T-helper 1 cell treated with Interleukin-12 subunit alpha and Interleukin-12 subunit beta and Interleukin-4 antibody, amounts not matched to agents 30 μg/mL and 1 μg/mL, for 36 hours (primary cell): ENCODE data around the gene CRACR2B.

Experiments
- H3K27ac Mint-ChIP-seq: one replicate; pipeline ENCODE4 v1.8.0; 2021; ENCODE audit warnings: mild to moderate bottlenecking, mixed read lengths
- H3K27me3 Mint-ChIP-seq: one replicate; pipeline ENCODE4 v1.8.0; 2021; ENCODE audit warnings: low read depth, mixed read lengths
- H3K36me3 Mint-ChIP-seq: one replicate; pipeline ENCODE4 v1.8.0; 2021; ENCODE audit warnings: low read depth, mixed read lengths
- H3K4me1 Mint-ChIP-seq: one replicate; pipeline ENCODE4 v1.8.0; 2021; ENCODE audit warnings: low read depth, mixed read lengths
- H3K4me3 Mint-ChIP-seq: one replicate; pipeline ENCODE4 v1.8.0; 2021; ENCODE audit warnings: mild to moderate bottlenecking, moderate library complexity, mixed read lengths
- H3K9me3 Mint-ChIP-seq: one replicate; pipeline ENCODE4 v1.8.0; 2021; ENCODE audit warnings: mixed read lengths

The CRACR2B gene

DNA sequence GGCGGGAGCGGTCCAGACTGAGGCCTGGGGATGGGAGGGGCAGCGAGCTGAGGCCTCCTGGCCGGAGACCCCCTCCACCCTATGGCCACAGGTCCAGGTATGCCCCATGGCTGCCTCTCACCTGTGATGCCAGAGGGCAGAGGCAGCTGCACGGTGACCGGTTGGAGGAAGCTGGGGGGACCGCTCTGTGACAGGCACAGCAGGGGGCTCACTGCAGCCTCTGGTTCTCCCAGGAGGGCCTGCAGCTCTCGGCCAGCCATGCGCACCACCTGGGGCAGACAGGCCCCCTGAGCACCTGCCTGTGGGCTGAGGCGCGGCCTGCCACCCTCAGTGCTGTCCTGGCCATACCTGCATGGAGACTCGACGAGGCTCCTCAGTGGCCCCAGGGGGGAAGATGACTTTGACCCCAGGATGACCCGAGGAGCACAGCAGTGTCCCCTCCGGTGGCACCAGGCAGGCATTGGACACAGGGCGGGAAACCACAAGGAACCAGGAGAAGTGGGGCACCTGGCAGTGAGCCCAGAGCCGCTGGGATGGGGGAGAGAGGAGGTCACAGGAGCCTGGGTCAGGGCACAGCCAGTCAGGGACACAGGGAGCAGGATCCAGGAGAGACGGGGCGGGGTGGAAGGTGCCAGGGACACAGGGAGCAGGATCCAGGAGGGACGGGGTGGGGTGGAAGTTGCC is 26.5 kb upstream of the CRACR2B start:
- Mint-ChIP-seq H3K27me3 (no peaks in the 10 kb centered on the region), H3K36me3 (no peaks in the 10 kb centered on the region), H3K9me3 (no peaks in the 10 kb centered on the region), H3K4me1 (peaks cover 11% of the 10 kb centered on the region), H3K27ac (no peak overlapping the region), H3K4me3 (peak overlapping the region; percentile 37)

DNA sequence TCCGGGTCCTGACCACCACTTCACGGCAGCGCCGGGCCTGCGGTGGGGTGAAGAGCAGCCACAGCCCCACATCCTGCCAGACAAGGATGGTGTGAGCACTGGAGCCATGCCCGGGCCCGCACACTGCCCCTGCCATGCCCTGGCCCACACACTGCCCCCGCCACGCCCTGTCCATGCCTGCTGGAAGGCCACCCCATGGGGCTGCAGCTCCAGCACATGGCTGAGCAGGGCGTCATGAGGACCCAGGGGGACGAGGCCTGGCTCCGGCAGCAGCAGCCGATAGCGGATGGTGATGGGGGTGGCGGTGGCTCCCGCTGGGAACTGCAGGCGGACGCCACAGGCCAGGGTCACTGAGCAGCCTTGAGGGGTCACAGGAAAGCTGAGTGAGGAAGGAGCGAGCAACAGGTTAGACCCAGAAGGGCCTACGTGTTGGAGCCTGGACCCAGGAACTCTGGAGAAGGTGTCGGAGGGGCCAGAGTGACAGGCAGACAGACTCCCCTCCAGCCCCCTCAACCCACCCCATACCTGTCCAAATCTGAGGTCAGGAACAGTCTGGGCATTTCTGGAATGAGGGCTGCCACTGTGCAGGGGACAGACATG is 25.6 kb upstream of the CRACR2B start:
- Mint-ChIP-seq H3K27me3 (no peaks in the 10 kb centered on the region), H3K4me3 (no peak overlapping the region), H3K27ac (no peak overlapping the region), H3K9me3 (no peaks in the 10 kb centered on the region), H3K36me3 (no peaks in the 10 kb centered on the region), H3K4me1 (peaks cover 6% of the 10 kb centered on the region)

DNA sequence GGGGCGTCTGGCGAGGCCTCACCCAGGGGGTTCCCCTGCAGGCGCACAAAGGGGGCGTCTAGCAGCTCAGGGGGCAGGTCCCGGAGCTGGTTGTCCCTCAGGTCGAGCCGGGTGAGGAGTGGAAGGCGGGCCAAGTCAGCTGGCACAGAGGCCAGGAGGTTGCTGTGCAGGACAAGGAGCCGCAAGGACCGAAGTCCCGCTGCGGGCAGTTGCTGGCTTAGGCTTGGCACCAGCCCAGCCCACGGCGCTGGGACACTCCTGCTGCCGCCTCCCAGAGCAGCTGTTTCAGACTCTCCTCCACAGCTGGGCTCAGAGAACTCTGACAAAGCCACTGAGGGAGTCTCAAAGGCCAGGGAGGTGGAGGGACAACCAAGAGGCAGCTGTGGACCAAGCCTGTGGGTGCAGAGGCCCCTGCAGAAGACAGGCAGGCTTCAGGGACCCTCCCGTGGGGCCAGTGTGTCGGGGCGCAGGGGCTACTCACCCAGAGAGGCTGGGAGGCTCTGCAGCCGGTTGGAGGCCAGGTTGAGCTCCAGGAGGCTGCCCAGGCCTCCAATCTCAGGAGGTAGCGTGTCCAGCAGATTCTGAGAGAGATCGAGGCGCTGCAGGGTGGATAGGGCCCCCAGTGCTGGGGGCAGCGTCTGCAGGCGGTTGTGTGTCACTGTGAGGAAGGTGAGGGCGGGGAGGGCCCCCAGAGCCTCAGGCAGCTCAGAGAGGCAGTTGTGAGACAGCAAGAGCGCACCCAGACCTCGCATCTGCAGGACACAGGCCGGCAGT is 24.8 kb upstream of the CRACR2B start:
- Mint-ChIP-seq H3K36me3 (peaks cover 2% of the 10 kb centered on the region), H3K27ac (no peak overlapping the region), H3K27me3 (no peaks in the 10 kb centered on the region), H3K4me1 (peaks cover 9% of the 10 kb centered on the region), H3K9me3 (no peaks in the 10 kb centered on the region), H3K4me3 (no peak overlapping the region)

DNA sequence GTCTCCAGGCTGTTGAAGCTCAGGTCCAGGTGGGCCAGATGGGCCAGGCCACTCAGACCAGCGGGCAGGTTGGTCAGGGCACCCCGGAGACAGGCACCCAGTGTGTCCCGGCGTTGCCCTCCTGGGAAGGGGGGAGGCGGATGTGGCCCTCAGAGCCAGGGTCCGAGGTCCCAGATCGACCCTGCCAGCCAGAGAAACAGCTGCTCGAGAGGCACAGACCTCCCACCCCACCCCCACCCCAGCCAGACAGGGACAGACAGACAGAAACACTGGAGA is 24.3 kb upstream of the CRACR2B start:
- H3K36me3 Mint-ChIP-seq: peaks cover 3% of the 10 kb centered on the region
- H3K4me1 Mint-ChIP-seq: peaks cover 11% of the 10 kb centered on the region
- no peak overlapping the region for H3K4me3 Mint-ChIP-seq
- no peaks in the 10 kb centered on the region for H3K9me3 Mint-ChIP-seq
- no peaks in the 10 kb centered on the region for H3K27me3 Mint-ChIP-seq
- no peak overlapping the region for H3K27ac Mint-ChIP-seq

DNA sequence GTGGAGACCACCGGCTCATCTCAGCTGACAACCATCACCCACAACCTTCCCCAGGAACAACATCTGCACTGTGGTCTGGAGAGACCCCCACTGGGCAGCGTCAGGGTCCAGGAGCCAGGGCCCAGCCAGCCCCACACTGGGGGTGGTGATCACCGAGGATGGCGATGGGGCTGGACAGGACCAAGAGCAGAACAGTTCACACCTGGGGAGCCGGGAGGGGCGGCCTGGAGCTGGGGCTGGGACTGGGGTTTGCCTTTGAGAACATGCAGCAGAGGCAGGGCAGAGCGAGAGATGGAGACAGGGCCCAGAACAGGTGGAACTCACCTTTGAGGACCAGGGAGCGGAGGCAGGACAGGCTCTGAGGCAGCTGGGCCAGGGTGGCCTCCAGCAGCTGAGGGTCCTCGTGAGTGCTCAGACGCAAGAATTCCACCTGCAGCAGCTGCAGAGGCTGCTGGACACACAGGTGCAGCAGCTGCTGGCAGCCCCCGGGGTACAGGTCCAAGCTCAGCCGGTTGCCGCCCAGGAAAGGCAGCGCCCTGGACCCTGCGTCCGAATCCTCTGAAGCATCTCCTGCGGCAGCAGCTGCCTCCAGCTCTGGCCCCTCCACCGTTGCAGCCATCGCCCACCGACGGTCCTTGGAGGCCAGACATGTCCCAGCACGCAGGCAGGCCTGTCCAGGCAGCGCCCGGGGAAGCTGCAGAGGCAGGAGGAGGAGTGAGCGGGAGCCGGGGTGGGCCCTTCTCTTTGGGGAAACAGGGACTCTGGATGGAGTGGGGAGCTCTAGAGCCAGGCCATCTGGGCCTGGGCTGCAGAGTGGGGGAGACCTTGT is 23.7 kb upstream of the CRACR2B start:
- no peaks in the 10 kb centered on the region for H3K27me3 Mint-ChIP-seq
- no peaks in the 10 kb centered on the region for H3K9me3 Mint-ChIP-seq
- peaks cover 3% of the 10 kb centered on the region for H3K36me3 Mint-ChIP-seq
- peaks cover 16% of the 10 kb centered on the region for H3K4me1 Mint-ChIP-seq
- no peak overlapping the region for H3K27ac Mint-ChIP-seq
- peak overlapping the region; percentile 80 for H3K4me3 Mint-ChIP-seq

DNA sequence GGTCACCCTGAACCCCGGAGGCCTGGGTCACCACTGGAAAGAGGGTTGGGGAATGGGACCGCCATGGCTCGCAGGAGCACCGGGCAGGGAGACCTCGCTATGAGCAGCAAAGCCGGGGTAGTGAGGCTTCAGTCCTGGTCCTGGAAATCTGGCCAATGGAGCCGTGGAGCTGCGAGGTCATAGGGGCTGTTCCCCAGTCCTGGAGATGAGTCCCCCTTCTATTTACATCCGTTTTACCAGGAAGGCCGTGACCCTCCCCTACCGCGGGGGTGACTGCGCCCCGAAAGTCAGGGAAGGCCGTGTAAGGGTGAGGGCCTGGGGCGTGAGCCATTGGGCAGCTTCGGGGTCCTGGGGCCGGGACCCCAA is 23.1 kb upstream of the CRACR2B start:
- Mint-ChIP-seq H3K4me3 (peak overlapping the region; percentile 80), H3K4me1 (peaks cover 18% of the 10 kb centered on the region), H3K36me3 (peaks cover 3% of the 10 kb centered on the region), H3K9me3 (no peaks in the 10 kb centered on the region), H3K27ac (no peak overlapping the region), H3K27me3 (no peaks in the 10 kb centered on the region)

DNA sequence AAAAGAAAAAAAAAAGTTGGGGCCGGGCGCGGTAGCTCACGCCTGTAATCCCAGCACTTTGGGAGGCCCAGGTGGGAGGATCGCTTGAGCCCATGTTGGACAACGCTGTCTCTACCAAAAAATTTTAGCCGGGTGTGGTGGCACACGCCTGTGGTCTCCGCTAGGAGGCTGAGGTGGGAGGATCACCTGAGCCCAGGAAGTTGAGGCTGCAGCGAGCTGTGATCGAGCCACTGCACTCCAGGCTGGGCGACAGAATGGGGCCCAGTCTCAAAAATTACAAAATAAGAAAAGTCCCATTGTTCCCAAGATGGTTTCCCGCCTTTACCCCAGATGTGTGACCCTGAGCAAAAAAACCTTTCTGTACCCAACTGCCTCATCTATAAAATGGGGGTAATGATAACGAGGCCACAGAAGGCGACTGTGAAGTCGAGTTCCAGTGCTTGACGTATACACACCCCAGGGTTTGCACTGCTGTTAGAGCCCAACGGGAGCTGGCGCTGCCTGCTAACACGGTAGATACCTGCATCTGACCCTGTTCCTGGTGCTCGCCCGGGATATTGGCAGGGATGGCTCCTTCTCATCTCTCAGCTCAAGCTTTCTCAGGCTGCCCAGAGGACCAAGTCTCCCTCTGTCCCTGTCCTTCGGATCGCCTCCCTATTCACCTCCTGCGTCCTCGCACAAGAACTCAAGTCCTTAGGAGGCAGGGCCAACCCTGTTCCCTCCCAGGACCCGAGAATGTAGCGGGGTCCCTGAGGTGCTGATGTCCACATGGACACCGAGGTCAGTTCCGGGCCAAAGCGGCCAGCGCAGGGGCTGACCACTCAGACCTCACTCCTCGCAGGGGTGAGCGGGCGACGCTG is 19.1 kb upstream of the CRACR2B start:
- H3K4me3 Mint-ChIP-seq: peak overlapping the region; percentile 93
- H3K27ac Mint-ChIP-seq: peak overlapping the region; percentile 97
- H3K36me3 Mint-ChIP-seq: peaks cover 22% of the 10 kb centered on the region
- peaks cover 25% of the 10 kb centered on the region for H3K4me1 Mint-ChIP-seq
- no peaks in the 10 kb centered on the region for H3K9me3 Mint-ChIP-seq
- no peaks in the 10 kb centered on the region for H3K27me3 Mint-ChIP-seq

DNA sequence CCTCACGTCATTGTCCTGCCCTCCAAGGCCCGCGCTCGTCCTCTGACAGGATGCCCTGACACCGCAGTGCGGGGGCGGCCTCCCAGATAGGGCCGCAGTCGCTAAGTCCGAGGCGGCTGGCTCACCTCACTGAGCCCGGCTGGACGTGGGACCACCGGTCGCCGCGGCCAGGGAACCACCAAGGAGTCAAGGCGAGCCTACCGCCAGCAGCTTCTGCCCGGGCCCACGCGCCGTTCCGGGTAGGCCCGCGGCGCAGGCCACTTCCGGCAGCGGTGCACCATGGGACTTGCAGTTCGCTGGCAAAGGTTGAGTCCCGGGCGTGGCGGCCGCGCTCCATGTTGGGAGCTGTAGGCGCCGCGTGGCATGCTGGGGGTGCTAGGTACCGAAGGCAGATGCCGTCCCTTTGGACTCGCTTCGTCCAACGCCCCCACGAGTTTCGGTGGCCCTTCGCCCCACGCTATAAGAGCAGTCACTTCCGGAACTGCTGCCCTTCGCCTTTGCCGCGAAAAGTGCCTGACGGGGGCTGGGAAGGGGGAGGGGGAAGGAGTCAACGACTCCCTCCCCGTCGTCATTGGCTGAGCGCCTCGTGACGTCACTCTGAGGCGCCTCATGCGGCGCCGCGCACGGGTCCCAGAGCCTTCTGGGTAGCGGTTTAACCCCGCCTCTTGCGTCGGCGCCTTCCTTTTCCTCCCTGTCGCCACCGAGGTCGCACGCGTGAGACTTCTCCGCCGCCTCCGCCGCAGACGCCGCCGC is 18.3 kb upstream of the CRACR2B start, which contains the start of gene RPLP2:
Gene RPLP2, plus strand, starts transcription at position 681 of the 753 bp plus-strand sequence. CDS start 268 bp downstream, outside the sequence.
- no peaks in the 10 kb centered on the region for H3K27me3 Mint-ChIP-seq
- peaks cover 25% of the 10 kb centered on the region for H3K36me3 Mint-ChIP-seq
- peak within 1 kb of the TSS; percentile 93 for H3K4me3 Mint-ChIP-seq
- peaks cover 23% of the 10 kb centered on the region for H3K4me1 Mint-ChIP-seq
- H3K9me3 Mint-ChIP-seq: no peaks in the 10 kb centered on the region
- peak within 1 kb of the TSS; percentile 97 for H3K27ac Mint-ChIP-seq

DNA sequence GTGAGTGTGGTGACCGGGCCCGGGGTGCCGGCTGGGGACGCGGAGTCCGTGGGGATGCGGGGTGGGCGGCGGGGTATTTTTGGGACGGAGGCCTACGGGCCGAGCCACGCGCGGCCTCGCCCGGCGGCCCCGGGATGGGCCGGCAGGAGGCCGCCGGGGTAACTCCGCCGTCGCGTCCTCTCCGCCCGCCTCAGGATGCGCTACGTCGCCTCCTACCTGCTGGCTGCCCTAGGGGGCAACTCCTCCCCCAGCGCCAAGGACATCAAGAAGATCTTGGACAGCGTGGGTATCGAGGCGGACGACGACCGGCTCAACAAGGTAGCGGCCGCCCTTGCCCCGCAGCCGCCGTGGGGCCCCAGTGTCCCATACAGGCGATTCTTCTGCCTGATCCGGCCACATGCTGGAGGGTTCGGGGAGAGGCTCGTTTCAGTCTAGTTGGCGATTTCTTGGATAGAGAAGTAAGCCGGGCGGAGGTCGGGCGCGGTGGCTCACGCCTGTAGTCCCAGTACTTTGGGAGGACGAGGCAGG is 17.6 kb upstream of the CRACR2B start:
- Mint-ChIP-seq H3K9me3 (no peaks in the 10 kb centered on the region), H3K27me3 (no peaks in the 10 kb centered on the region), H3K36me3 (peaks cover 25% of the 10 kb centered on the region), H3K27ac (peak overlapping the region; percentile 97), H3K4me3 (peak overlapping the region; percentile 93), H3K4me1 (peaks cover 22% of the 10 kb centered on the region)

DNA sequence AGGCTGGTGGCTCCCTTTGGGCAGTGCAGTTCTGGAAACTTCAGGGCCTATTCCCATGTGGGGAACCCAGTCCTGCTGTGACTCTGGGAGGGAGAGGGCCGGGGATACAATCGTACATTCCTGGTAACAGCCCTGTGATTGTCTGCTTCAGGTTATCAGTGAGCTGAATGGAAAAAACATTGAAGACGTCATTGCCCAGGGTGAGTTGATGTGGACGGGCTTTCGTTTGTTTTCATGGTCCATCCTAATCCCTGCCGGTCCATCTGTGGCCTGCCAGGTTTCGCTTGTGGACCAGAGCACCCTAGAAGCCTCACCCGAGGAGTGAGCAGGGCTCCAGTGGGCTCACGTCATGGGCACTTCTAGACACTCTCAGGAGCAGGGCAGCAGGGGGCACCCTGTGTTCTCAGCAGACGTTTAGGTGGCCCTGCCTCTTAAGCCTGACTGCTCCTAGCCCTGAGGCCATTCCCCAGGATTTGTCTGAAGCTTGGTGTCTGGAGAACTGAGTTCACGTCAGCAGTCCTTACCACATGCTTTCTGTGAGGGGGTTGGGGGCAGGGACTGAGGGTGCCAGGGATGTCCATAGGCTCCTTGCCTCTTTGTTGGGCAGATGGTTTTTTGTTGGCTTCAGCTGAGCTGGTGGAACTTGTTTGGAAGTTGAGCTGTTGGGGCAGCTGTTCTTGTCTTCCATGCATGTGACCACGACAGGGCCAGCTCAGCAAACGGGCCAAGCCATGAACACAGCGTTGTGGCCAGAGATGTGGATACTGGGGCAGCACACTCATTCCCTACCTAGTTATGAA is 16.1 kb upstream of the CRACR2B start:
- H3K36me3 Mint-ChIP-seq: peaks cover 25% of the 10 kb centered on the region
- H3K27me3 Mint-ChIP-seq: no peaks in the 10 kb centered on the region

DNA sequence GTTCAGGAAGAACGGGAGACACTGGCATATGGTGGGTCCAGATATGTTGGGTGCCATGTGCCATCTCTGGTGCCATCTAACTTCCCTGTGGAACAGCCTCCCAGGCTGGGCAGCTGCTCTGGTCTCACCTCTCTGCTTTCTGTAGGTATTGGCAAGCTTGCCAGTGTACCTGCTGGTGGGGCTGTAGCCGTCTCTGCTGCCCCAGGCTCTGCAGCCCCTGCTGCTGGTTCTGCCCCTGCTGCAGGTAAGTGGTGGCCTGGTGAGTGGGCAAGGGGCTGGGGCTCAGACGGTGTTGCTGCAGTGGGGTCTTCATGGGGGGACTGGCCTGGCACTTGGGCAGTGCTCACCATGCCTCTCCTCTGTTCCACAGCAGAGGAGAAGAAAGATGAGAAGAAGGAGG is 15.3 kb upstream of the CRACR2B start:
- H3K27ac Mint-ChIP-seq: peak overlapping the region; percentile 55
- H3K36me3 Mint-ChIP-seq: peaks cover 25% of the 10 kb centered on the region
- H3K4me1 Mint-ChIP-seq: peaks cover 21% of the 10 kb centered on the region
- H3K4me3 Mint-ChIP-seq: peak overlapping the region; percentile 10
- H3K9me3 Mint-ChIP-seq: no peaks in the 10 kb centered on the region
- H3K27me3 Mint-ChIP-seq: no peaks in the 10 kb centered on the region

More for the DNA sequence above, 16.1 kb upstream of the CRACR2B start:
- H3K27ac Mint-ChIP-seq: peak overlapping the region; percentile 55
- H3K9me3 Mint-ChIP-seq: no peaks in the 10 kb centered on the region
- H3K4me3 Mint-ChIP-seq: peak overlapping the region; percentile 93
- H3K4me1 Mint-ChIP-seq: peaks cover 21% of the 10 kb centered on the region

DNA sequence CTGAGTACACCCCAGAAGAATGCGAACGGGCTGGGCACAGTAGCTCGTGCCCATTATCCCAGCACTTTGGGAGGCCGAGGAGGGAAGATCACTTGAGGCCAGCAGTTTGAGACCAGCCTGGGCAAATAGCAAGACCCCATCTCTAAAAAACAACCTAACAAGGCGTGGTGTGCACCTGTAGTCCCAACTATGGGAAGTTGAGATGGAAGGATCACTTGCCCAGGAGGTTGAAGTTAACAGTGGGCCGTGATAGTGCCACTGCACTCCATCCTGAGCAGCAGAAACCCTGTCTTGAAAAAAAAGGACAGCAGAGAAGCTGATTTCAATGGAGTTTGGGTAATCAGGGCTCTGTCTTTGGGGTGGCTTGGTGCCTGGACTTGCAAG is 14.7 kb upstream of the CRACR2B start:
- Mint-ChIP-seq H3K4me3 (no peak overlapping the region), H3K27me3 (no peaks in the 10 kb centered on the region), H3K4me1 (peaks cover 17% of the 10 kb centered on the region), H3K36me3 (peaks cover 22% of the 10 kb centered on the region), H3K27ac (no peak overlapping the region), H3K9me3 (no peaks in the 10 kb centered on the region)
